Uterus (tissue), 4 donors: ENCODE measurements around the gene DDX31. TPM values are rescaled to one million over a fixed set of nuclear protein-coding genes. Genes with fewer than 3 reads are reported as not detected.
"Not testable (repeated sequence)": the region's sequence is repeated elsewhere in the genome, so short reads cannot be mapped to it uniquely, and the experiment has no call there.

ENCODE experiments used
- DNase-seq, 2 donors: peaks; one replicate each; pipeline ENCODE4 v3.0.0-alpha.2; 2019 to 2020
- H3K27ac ChIP-seq, 2 donors: fragments of 200-600 bp; sonication (generic); 1 replicate in 1 of 2; 2 replicates in 1 of 2; pipeline ENCODE4 v1.5.1; 2016 to 2018
- H3K27me3 ChIP-seq, 2 donors: fragments of 200-600 bp; sonication (generic); one replicate each; pipeline ENCODE4 v1.5.1; 2018 to 2019; ENCODE audit warnings: control low read depth in 1 of 2
- H3K36me3 ChIP-seq, 2 donors: fragments of 200-600 bp; sonication (generic); one replicate each; pipeline ENCODE4 v1.5.1; 2019; ENCODE audit warnings: control low read depth in 1 of 2
- H3K4me1 ChIP-seq, 2 donors: fragments of 200-600 bp; sonication (generic); one replicate each; pipeline ENCODE4 v1.5.1; 2018 to 2019; ENCODE audit warnings: control low read depth in 1 of 2
- H3K4me3 ChIP-seq, 2 donors: fragments of 200-600 bp; sonication (generic); 1 replicate in 1 of 2; 2 replicates in 1 of 2; pipeline ENCODE4 v1.5.1; 2018 to 2019; ENCODE audit warnings: mild to moderate bottlenecking in 1 of 2
- H3K9me3 ChIP-seq, 2 donors: fragments of 200-600 bp; sonication (generic); one replicate each; pipeline ENCODE4 v1.5.1; 2019; ENCODE audit warnings: control low read depth in 1 of 2
- POLR2A ChIP-seq, 2 donors: fragments of 450-650 bp; IDR thresholded peaks; one replicate each; pipeline ENCODE4 v1.6.1; 2016; ENCODE audit warnings: antibody characterized with exemption in 2 of 2, mild to moderate bottlenecking in 1 of 2, moderate library complexity in 1 of 2
- intact Hi-C: fragments of 100-400 bp; cut with DNase I; formaldehyde crosslinking; loops from one replicate; pipeline ENCODE4 v1.15.1; 2023; ENCODE audit warnings: low total_unique reads
- total RNA-seq, 4 donors: library from RNA; depleted of rRNA in 3 of 4; stranded (reverse); fragments of >200 nt in 3 of 4; gene quantifications; one replicate each; pipeline versions ENCODE4 v1.1.0 to v1.2.4, GENCODE V29; 2014 to 2023
- TF ChIP-seq, protein P1 (sequence below), 4 experiments: fragments of 200-600 bp in 2 of 4; fragments of 450-650 bp in 2 of 4; sonication (generic) in 2 of 4; IDR thresholded peaks; one replicate each; pipeline ENCODE4 v1.5.1; 2016 to 2019; ENCODE audit warnings: antibody characterized with exemption in 4 of 4, mild to moderate bottlenecking in 2 of 4, moderate library complexity in 1 of 4
- donor health status: DM: yes; HTN: yes; CAD: no.

DDX31 gene
- total RNA-seq, 4 donors from 2014 or later = 5.9 to 17.7 (median 10.5) TPM

DNA sequence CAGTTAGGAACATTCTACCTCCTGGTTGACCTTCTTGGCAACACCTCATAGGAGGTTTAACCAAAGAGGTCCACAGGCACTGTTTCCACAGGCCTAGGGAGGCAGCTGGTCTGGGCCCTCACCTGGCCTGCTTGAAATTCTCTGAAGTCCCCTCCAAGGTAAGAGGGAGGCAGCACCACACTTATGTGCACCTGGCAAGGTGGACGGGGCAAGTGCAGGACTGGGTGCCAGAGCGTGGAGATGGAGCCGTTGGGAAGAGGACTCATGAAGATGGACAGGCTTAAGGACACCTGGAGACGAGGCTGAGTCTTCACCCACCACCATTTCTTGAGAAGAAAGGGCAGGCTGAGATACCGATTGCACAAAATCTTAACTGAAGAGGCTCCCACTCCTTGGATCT, 94.0 kb downstream of the DDX31 start:
- no peak for DNase-seq
- no peak for TF ChIP-seq POLR2A (IDR thresholded peaks at IDR 0.05)
- TF ChIP-seq, protein P1, sequence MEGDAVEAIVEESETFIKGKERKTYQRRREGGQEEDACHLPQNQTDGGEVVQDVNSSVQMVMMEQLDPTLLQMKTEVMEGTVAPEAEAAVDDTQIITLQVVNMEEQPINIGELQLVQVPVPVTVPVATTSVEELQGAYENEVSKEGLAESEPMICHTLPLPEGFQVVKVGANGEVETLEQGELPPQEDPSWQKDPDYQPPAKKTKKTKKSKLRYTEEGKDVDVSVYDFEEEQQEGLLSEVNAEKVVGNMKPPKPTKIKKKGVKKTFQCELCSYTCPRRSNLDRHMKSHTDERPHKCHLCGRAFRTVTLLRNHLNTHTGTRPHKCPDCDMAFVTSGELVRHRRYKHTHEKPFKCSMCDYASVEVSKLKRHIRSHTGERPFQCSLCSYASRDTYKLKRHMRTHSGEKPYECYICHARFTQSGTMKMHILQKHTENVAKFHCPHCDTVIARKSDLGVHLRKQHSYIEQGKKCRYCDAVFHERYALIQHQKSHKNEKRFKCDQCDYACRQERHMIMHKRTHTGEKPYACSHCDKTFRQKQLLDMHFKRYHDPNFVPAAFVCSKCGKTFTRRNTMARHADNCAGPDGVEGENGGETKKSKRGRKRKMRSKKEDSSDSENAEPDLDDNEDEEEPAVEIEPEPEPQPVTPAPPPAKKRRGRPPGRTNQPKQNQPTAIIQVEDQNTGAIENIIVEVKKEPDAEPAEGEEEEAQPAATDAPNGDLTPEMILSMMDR (IDR thresholded peaks at IDR 0.05) = no peak
- Histone ChIP-seq H3K4me1 (no peaks in the 10 kb centered on the region), H3K36me3 (no peaks in the 10 kb centered on the region), H3K27me3 (peaks cover 17 to 23% of the 10 kb centered on the region in 2 donors), H3K9me3 (no peaks in the 10 kb centered on the region), H3K4me3 (no peak overlapping the region), H3K27ac (no peak overlapping the region)
- intact Hi-C loops = no loop called here

DNA sequence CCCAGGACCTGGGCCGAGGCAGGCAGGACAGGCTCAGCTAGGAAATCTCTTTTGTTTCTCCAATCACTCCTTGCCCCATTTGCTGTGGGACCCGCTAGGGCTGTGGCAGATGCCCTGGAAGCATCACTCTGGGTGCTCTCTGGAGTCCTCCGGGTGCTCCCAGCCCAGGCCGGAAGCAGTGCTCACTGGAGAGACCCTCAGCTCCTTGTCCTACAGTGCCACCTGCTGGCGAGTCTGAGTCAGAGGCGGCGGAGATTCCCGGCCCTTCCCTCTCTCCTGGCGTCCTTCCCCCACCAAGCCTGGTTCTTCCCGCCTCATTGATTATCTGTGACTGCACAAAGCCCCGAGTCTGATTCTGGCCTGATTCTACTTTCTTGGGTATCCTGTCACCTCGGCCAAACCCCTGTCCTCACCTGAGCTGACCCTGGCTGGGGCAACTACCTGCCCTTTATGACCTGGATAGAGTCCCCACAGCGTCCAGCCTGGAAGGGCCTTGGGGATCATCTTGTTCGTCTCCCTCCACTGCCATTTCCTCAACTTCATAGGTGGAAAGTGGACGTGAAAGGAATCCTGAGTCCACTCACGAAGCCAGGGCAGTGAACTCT, 94.7 kb downstream of the DDX31 start:
- no peak overlapping the region for H3K4me3 ChIP-seq
- peaks cover 12 to 16% of the 10 kb centered on the region in 2 donors for H3K27me3 ChIP-seq
- DNase-seq = no peak
- H3K9me3 ChIP-seq = no peaks in the 10 kb centered on the region
- no peaks in the 10 kb centered on the region for H3K4me1 ChIP-seq
- no peak overlapping the region for H3K27ac ChIP-seq
- intact Hi-C loops = no loop called here
- TF ChIP-seq POLR2A (IDR thresholded peaks at IDR 0.05) = no peak
- TF ChIP-seq, protein P1 (IDR thresholded peaks at IDR 0.05) = peak; percentile 18 to 63 (median 62)
- H3K36me3 ChIP-seq = no peaks in the 10 kb centered on the region

DNA sequence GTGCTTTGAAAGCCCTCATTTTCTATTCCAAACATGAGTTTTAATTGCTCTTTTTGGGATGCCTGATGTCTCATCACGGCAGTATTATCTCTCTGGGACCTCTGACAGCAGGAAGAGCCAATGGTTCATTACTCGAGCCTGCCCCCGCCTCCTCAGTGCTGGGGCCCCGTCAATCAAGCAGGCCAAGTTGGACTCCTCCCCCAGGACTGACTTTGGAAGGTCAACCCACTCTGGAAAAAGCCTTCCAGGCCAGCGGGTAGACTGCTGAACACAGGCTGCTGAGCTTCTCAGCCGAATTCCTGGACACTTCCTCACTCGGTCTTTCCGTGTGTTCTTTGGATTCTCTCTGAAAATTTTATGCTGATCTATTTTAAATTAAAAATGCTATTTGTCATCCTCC, 96.9 kb downstream of the DDX31 start:
- TF ChIP-seq, protein P1 (IDR thresholded peaks at IDR 0.05) = no peak
- TF ChIP-seq POLR2A (IDR thresholded peaks at IDR 0.05) = no peak
- Histone ChIP-seq H3K9me3 (no peaks in the 10 kb centered on the region), H3K4me1 (no peaks in the 10 kb centered on the region), H3K4me3 (no peak overlapping the region), H3K27me3 (no peaks in the 10 kb centered on the region), H3K36me3 (no peaks in the 10 kb centered on the region), H3K27ac (no peak overlapping the region)
- no peak for DNase-seq
- intact Hi-C loops = loop anchor here (5.0 kb wide), 1 partner anchor 46 kb away; no protein-coding TSS in a partner anchor

DNA sequence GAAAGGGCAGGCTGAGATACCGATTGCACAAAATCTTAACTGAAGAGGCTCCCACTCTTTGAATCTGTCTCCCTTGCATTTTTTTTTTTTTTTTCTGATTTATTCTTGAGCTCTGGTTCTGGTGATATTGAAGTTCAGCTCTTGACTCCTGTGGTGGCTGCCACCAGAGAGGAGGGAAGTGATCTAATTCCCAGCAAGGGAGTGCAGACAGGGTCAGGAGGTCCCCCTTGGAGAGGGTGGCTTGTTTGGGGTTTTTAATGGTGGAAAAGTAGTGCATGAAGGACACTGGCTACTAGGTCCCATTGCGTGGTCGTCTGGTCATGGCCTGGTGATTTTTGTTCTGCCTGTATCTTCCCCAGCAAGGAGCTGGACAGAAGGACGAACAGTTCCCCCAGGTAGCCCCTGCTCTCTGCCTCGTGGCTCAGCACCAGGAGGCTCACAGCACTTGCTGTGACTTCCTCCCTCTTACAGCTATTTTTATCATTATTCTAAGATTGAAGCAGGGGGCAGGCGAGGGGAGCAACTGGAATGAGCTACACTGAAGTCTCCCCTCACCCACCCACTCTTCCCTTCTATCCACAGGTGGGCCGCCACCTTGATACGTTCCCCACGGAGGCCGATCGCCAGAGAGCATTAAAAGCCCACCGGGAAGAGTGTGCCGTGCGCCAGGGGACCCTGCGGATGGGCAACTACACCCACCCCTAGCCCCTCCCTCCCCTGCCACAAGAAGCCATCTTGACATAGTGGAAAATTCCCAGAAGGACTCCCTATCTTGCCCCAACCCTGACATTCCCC, 97.8 kb downstream of the DDX31 start:
- no peaks in the 10 kb centered on the region for H3K4me1 ChIP-seq
- DNase-seq = no peak
- no peaks in the 10 kb centered on the region for H3K27me3 ChIP-seq
- H3K27ac ChIP-seq = no peak overlapping the region
- H3K36me3 ChIP-seq = no peaks in the 10 kb centered on the region
- H3K4me3 ChIP-seq = no peak overlapping the region
- TF ChIP-seq POLR2A (IDR thresholded peaks at IDR 0.05) = no peak
- TF ChIP-seq, protein P1 (IDR thresholded peaks at IDR 0.05) = no peak
- intact Hi-C loops = loop anchor here (5.0 kb wide), 1 partner anchor 45 kb away; no protein-coding TSS in a partner anchor
- H3K9me3 ChIP-seq = no peaks in the 10 kb centered on the region

DNA sequence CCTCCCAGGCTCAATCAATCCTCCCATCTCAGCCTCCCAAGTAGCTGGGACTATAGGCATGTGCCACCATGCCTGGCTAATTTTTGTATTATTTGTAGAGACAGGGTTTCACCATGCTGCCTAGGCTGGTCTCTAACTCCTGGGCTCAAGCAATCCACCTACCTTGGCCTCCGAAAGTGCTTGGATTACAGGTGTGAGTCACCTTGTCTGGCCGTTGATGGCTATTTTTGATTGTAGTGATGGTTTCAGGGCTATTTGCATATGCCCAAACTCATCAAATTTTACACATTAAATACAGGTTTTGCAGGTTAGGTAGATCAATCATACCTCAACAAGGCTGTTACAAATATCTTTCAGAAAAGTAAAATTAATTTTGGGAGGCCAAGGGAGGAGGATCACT, 101.0 kb downstream of the DDX31 start:
- H3K27me3 ChIP-seq, H3K4me1 ChIP-seq, DNase-seq, intact Hi-C loops, H3K27ac ChIP-seq, H3K4me3 ChIP-seq, H3K9me3 ChIP-seq, H3K36me3 ChIP-seq: not testable (repeated sequence)
